Natural killer cell (primary cell): ENCODE data around the gene KCTD17. TPM values are rescaled to one million over a fixed set of nuclear protein-coding genes. Genes with fewer than 3 reads are reported as not detected.

Experiments
- ATAC-seq, 3 donors: fragments of 150-1000 bp in 2 of 3; fragments of 200-7000 bp in 1 of 3; cut with Tn5 transposase; 1 replicate in 1 of 3; 2 replicates in 2 of 3; pipeline ENCODE4 v1.10.0; 2021; ENCODE audit warnings: mild to moderate bottlenecking in 2 of 3, moderate library complexity in 2 of 3
- DNase-seq, 2 donors: peaks; one replicate each; pipeline versions ENCODE4 v3.0.0 to v3.0.0-alpha.2; 2013 to 2021; ENCODE audit warnings: mixed read lengths in 1 of 2
- H3K27ac ChIP-seq: one replicate; pipeline ENCODE4 v1.5.1; 2013; ENCODE audit warnings: mild to moderate bottlenecking, low read length
- H3K27me3 ChIP-seq: one replicate; pipeline ENCODE4 v1.6.1; 2013; ENCODE audit warnings: low read length; ENCODE audit not compliant: control insufficient read depth, insufficient read depth
- H3K36me3 ChIP-seq: one replicate; pipeline ENCODE4 v1.6.1; 2013; ENCODE audit warnings: low read length; ENCODE audit not compliant: control insufficient read depth, insufficient read depth
- H3K4me1 ChIP-seq: one replicate; pipeline ENCODE4 v1.6.1; 2013; ENCODE audit warnings: low read length; ENCODE audit not compliant: control insufficient read depth, insufficient read depth
- H3K4me3 ChIP-seq: one replicate; pipeline ENCODE4 v1.5.1; 2013; ENCODE audit warnings: low read length
- H3K9me3 ChIP-seq: one replicate; pipeline ENCODE4 v1.6.1; 2013; ENCODE audit warnings: low read length; ENCODE audit not compliant: control insufficient read depth, insufficient read depth
- H3K27ac Mint-ChIP-seq, 2 donors: one replicate each; pipeline ENCODE4 v1.8.0; 2022; ENCODE audit warnings: mild to moderate bottlenecking in 2 of 2, mixed read lengths in 2 of 2, moderate library complexity in 1 of 2
- H3K27me3 Mint-ChIP-seq, 2 donors: one replicate each; pipeline ENCODE4 v1.8.0; 2022; ENCODE audit warnings: low read depth in 2 of 2, mixed read lengths in 2 of 2
- H3K36me3 Mint-ChIP-seq: one replicate; pipeline ENCODE4 v1.8.0; 2022; ENCODE audit warnings: mixed read lengths
- H3K4me1 Mint-ChIP-seq, 2 donors: one replicate each; pipeline ENCODE4 v1.8.0; 2022; ENCODE audit warnings: mixed read lengths in 2 of 2
- H3K4me3 Mint-ChIP-seq: one replicate; pipeline ENCODE4 v1.8.0; 2022; ENCODE audit warnings: mild to moderate bottlenecking, moderate library complexity, mixed read lengths
- H3K9me3 Mint-ChIP-seq, 2 donors: one replicate each; pipeline ENCODE4 v1.8.0; 2022; ENCODE audit warnings: mixed read lengths in 2 of 2
- WGBS: methylation state at CpG from one replicate; pipeline ENCODE4 v1.1.7; 2013; ENCODE audit warnings: missing lambda C conversion rate; ENCODE audit not compliant: insufficient coverage; 5-methylcytosine and 5-hydroxymethylcytosine counted together
- intact Hi-C: fragments of 100-400 bp; cut with micrococcal nuclease; formaldehyde crosslinking; loops from one replicate; pipeline ENCODE4 v1.14.2; 2022
- total RNA-seq, 4 donors: library from RNA; stranded (reverse); fragments of 120-200 nt in 1 of 4; gene quantifications; one replicate each; pipeline versions ENCODE4 v1.2.3 to v1.2.4, GENCODE V29; 2013 to 2022
- TF ChIP-seq, protein P1 (sequence below): fragments of 200-600 bp; IDR thresholded peaks from one replicate; pipeline ENCODE4 v1.8.0; 2022; ENCODE audit warnings: antibody characterized with exemption

KCTD17 gene
- total RNA-seq, 3 donors from 2014 or later (not counting 1 experiment from before 2014, with no cell fraction given) = 21.3 to 29.4 (median 22.9) TPM

GRCh38 chr22:37075822-37076433 is 24.4 kb downstream of the KCTD17 start:
- peaks cover 30 to 31% of the 10 kb centered on the region in 2 donors for H3K4me1 Mint-ChIP-seq
- Histone ChIP-seq H3K4me3 (no peak overlapping the region), H3K27ac (no peak overlapping the region), H3K4me1 (peaks cover 31% of the 10 kb centered on the region), H3K9me3 (no peaks in the 10 kb centered on the region), H3K27me3 (no peaks in the 10 kb centered on the region), H3K36me3 (no peaks in the 10 kb centered on the region)
- TF ChIP-seq, protein P1, sequence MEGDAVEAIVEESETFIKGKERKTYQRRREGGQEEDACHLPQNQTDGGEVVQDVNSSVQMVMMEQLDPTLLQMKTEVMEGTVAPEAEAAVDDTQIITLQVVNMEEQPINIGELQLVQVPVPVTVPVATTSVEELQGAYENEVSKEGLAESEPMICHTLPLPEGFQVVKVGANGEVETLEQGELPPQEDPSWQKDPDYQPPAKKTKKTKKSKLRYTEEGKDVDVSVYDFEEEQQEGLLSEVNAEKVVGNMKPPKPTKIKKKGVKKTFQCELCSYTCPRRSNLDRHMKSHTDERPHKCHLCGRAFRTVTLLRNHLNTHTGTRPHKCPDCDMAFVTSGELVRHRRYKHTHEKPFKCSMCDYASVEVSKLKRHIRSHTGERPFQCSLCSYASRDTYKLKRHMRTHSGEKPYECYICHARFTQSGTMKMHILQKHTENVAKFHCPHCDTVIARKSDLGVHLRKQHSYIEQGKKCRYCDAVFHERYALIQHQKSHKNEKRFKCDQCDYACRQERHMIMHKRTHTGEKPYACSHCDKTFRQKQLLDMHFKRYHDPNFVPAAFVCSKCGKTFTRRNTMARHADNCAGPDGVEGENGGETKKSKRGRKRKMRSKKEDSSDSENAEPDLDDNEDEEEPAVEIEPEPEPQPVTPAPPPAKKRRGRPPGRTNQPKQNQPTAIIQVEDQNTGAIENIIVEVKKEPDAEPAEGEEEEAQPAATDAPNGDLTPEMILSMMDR = no peak
- intact Hi-C loops = loop anchor here (5.0 kb wide), 1 partner anchor 71 kb away; the partner anchor contains the start of gene IL2RB
- H3K4me3 Mint-ChIP-seq = no peak overlapping the region
- H3K27me3 Mint-ChIP-seq = peaks cover 0 to 6% of the 10 kb centered on the region in 2 donors
- no peaks in the 10 kb centered on the region for H3K9me3 Mint-ChIP-seq
- H3K36me3 Mint-ChIP-seq = no peaks in the 10 kb centered on the region
- WGBS = 80% methylated on average over 9 of the region's 9 CpGs
- DNase-seq (no peak), ATAC-seq (no peak)
- H3K27ac Mint-ChIP-seq = no peak overlapping the region

GRCh38 chr22:37077802-37078448 is 26.4 kb downstream of the KCTD17 start:
- Mint-ChIP-seq H3K36me3 (no peaks in the 10 kb centered on the region), H3K27me3 (peaks cover 0 to 6% of the 10 kb centered on the region in 2 donors), H3K4me1 (peaks cover 30 to 31% of the 10 kb centered on the region in 2 donors), H3K4me3 (peak overlapping the region; percentile 61), H3K9me3 (no peaks in the 10 kb centered on the region), H3K27ac (peak overlapping the region; percentile 97 to 99)
- H3K4me1 ChIP-seq = peaks cover 33% of the 10 kb centered on the region
- H3K9me3 ChIP-seq = no peaks in the 10 kb centered on the region
- H3K36me3 ChIP-seq = no peaks in the 10 kb centered on the region
- TF ChIP-seq, protein P1 = peak; percentile 100
- H3K27ac ChIP-seq = no peak overlapping the region
- DNase-seq = peak; percentile 85 to 90
- ATAC-seq = peak; percentile 18 to 42 (median 33)
- H3K4me3 ChIP-seq = no peak overlapping the region
- intact Hi-C loops = loop anchor here (1.0 to 5.0 kb wide), 4 partner anchors 69 to 379 kb away; partner anchors contain the start of gene IL2RB
- no peaks in the 10 kb centered on the region for H3K27me3 ChIP-seq
- 27% methylated on average over 15 of the region's 15 CpGs for WGBS

DNA sequence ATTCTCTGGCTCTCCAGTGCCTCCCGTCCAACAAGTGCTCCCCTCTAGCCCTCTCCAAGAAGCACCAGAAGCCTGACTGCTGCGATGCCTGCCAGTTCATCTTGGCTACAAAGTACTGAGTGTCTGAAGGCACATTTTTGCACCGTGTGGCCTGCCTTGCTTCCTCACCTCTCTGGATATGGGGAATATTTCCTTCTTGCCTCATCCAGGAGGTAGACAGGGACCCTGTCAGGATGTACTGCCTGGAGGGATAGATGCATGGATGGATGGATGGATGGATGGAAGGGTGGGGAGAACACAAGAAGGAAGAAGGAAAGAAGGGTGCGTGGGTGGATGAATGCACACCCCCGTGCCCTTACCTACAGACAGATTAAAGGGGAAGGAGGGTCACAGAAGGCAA is 27.6 kb downstream of the KCTD17 start:
- Histone ChIP-seq H3K27ac (peak overlapping the region; percentile 89), H3K4me3 (no peak overlapping the region), H3K36me3 (no peaks in the 10 kb centered on the region), H3K27me3 (no peaks in the 10 kb centered on the region), H3K9me3 (no peaks in the 10 kb centered on the region), H3K4me1 (peaks cover 33% of the 10 kb centered on the region)
- Mint-ChIP-seq H3K27ac (peak overlapping the region; percentile 97 to 99), H3K27me3 (peaks cover 0 to 6% of the 10 kb centered on the region in 2 donors), H3K4me3 (peak overlapping the region; percentile 71), H3K9me3 (no peaks in the 10 kb centered on the region), H3K4me1 (peaks cover 31 to 35% of the 10 kb centered on the region in 2 donors), H3K36me3 (no peaks in the 10 kb centered on the region)
- TF ChIP-seq, protein P1 = no peak
- 67% methylated on average over 5 of the region's 5 CpGs for WGBS
- ATAC-seq (no peak), DNase-seq (no peak)
- intact Hi-C loops = loop anchor here (1.0 to 5.0 kb wide), 4 partner anchors 43 to 378 kb away; partner anchors contain the start of gene IL2RB
